ENCODE results near the gene AMOTL2.
A peak's percentile ranks its signal among the peaks of the same experiment; 100 is the strongest.

The AMOTL2 gene

GRCh38 chr3:134377896-134378295, 3.6 kb upstream of the AMOTL2 start:
- H3K9me3 ChIP-seq (replicated peaks; ENCODE audit: low read length) = no peaks in the 10 kb centered on the region
- peaks cover 9% of the 10 kb centered on the region for H3K4me1 ChIP-seq (ENCODE audit: control insufficient read depth, insufficient read depth, low read length)
- peaks cover 2% of the 10 kb centered on the region for H3K27me3 ChIP-seq (ENCODE audit: control insufficient read depth, insufficient read depth, low read length)
- H3K4me2 ChIP-seq (ENCODE audit: low read length) = no peak overlapping the region
- no peak overlapping the region for H3K4me3 ChIP-seq (ENCODE audit: low read length)
- H3K36me3 ChIP-seq (ENCODE audit: insufficient read depth, low read length) = peaks cover 11% of the 10 kb centered on the region
- no peak overlapping the region for H3K9ac ChIP-seq (ENCODE audit: low read depth, low read length)

DNA sequence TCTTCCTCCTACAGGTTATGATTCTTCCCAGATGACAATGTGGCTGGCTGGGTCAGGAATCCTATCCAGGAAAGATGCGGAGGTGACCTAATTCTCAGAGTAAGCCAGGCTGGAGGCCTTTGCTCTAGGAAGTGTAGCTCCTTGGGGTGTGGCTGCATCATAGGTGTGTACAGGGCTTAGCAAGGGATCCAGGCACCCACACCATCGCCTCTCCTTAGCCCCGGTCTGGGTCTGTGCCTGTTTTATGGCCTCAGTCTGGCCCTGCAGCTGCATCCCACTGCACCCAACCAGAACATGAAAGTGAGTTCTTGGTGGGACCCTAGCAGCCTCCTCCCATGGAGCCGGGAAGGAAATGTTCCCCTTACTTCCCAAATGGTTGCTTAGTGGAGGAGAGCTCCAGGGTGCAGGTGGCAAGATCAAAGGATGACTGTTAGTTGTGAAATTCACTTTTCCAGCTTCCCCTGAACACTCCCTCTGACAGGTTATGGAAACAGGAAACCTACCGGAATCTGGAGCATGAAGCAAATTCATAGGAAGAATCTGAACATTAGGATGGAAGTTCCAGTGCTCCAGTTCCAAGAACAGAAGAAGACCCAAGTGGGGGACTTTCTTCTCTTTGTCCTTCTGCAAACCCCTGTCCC, 2.7 kb upstream of the AMOTL2 start:
- Histone ChIP-seq H3K9me3 (replicated peaks; ENCODE audit: low read length) (no peaks in the 10 kb centered on the region), H3K9ac (ENCODE audit: low read depth, low read length) (no peak overlapping the region), H3K36me3 (ENCODE audit: insufficient read depth, low read length) (peaks cover 20% of the 10 kb centered on the region), H3K4me2 (ENCODE audit: low read length) (no peak overlapping the region), H3K27me3 (ENCODE audit: control insufficient read depth, insufficient read depth, low read length) (peaks cover 2% of the 10 kb centered on the region), H3K4me3 (ENCODE audit: low read length) (no peak overlapping the region), H3K4me1 (ENCODE audit: control insufficient read depth, insufficient read depth, low read length) (peaks cover 16% of the 10 kb centered on the region)

DNA sequence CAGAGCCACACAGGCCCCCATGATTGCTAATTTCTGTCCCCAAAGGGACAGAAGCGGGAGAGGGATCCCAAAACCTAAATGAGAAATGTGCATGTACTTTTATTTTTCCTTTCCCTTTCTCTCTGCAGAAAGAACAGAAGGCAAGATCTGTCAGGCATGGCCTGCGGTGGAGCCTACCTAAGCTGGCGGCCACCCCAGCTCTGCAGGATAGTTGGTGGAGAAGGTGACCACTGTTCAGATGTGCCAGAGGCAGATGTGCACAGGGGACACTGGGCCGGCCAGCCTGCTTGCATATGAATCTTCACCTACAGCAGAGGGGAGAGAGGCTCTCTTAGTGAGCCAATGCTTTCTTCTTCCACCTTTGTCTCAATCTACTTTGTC, 2.1 kb upstream of the AMOTL2 start:
- Histone ChIP-seq H3K36me3 (ENCODE audit: insufficient read depth, low read length) (peaks cover 25% of the 10 kb centered on the region), H3K27me3 (ENCODE audit: control insufficient read depth, insufficient read depth, low read length) (no peaks in the 10 kb centered on the region), H3K9me3 (replicated peaks; ENCODE audit: low read length) (no peaks in the 10 kb centered on the region), H3K4me3 (ENCODE audit: low read length) (no peak overlapping the region), H3K4me1 (ENCODE audit: control insufficient read depth, insufficient read depth, low read length) (peaks cover 21% of the 10 kb centered on the region), H3K9ac (ENCODE audit: low read depth, low read length) (no peak overlapping the region), H3K4me2 (ENCODE audit: low read length) (no peak overlapping the region)

DNA sequence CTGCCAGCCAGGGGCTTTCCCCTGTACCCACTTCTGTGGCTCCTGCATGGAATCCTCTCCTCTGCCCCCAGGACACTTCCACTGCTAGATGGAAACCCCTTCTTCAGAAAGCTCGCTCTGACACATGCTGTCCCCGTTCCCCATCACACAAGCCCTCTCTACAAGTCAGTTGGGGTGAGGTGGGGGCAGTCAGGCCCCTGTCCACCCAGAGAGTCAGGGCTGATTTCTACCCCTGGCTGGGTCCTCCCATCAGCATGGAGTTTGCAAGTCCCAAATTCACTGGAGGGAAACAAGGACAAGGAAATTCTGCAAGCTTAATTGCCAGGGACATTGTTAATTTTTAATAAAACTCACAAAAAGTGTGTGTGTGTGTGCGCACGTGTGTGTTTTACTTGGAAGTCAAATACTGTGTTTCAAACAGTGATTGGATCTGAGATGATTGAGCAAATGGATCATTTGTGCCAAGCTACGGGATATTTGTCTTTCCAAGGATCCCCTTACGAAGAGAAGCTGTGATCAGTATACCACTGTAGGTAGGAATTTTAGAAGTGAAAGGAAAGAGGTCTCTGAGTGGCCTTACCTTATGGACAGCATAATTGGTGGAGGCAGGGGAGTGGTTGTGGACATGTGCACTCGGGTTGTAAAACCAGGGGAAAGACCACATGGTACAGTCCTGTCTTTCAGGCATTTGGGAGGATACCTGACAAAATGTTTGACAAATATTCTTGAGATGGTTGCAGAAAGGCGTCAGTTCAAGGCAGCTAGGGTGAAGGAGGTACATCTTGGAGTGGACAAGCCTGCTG, 1.5 kb upstream of the AMOTL2 start:
- Histone ChIP-seq H3K4me1 (ENCODE audit: control insufficient read depth, insufficient read depth, low read length) (peaks cover 27% of the 10 kb centered on the region), H3K9ac (ENCODE audit: low read depth, low read length) (no peak overlapping the region), H3K4me3 (ENCODE audit: low read length) (no peak overlapping the region), H3K9me3 (replicated peaks; ENCODE audit: low read length) (no peaks in the 10 kb centered on the region), H3K36me3 (ENCODE audit: insufficient read depth, low read length) (peaks cover 31% of the 10 kb centered on the region), H3K27me3 (ENCODE audit: control insufficient read depth, insufficient read depth, low read length) (no peaks in the 10 kb centered on the region), H3K4me2 (ENCODE audit: low read length) (no peak overlapping the region)

GRCh38 chr3:134374791-134375581, 739 bp upstream of the AMOTL2 start:
- Histone ChIP-seq H3K9me3 (replicated peaks; ENCODE audit: low read length) (no peaks in the 10 kb centered on the region), H3K4me1 (ENCODE audit: control insufficient read depth, insufficient read depth, low read length) (peaks cover 35% of the 10 kb centered on the region), H3K36me3 (ENCODE audit: insufficient read depth, low read length) (peaks cover 39% of the 10 kb centered on the region), H3K4me3 (ENCODE audit: low read length) (peak overlapping the region; percentile 100), H3K4me2 (ENCODE audit: low read length) (peak overlapping the region; percentile 98), H3K9ac (ENCODE audit: low read depth, low read length) (peak overlapping the region; percentile 100), H3K27me3 (ENCODE audit: control insufficient read depth, insufficient read depth, low read length) (no peaks in the 10 kb centered on the region)

GRCh38 chr3:134373271-134374104, 759 bp downstream of the AMOTL2 start:
- no peaks in the 10 kb centered on the region for H3K27me3 ChIP-seq (ENCODE audit: control insufficient read depth, insufficient read depth, low read length)
- H3K36me3 ChIP-seq (ENCODE audit: insufficient read depth, low read length) = peaks cover 54% of the 10 kb centered on the region
- peak overlapping the region; percentile 100 for H3K9ac ChIP-seq (ENCODE audit: low read depth, low read length)
- peaks cover 50% of the 10 kb centered on the region for H3K4me1 ChIP-seq (ENCODE audit: control insufficient read depth, insufficient read depth, low read length)
- peak overlapping the region; percentile 98 for H3K4me2 ChIP-seq (ENCODE audit: low read length)
- H3K9me3 ChIP-seq (replicated peaks; ENCODE audit: low read length) = no peaks in the 10 kb centered on the region
- peak overlapping the region; percentile 100 for H3K4me3 ChIP-seq (ENCODE audit: low read length)

GRCh38 chr3:134372396-134373270, 1.6 kb downstream of the AMOTL2 start:
- no peaks in the 10 kb centered on the region for H3K27me3 ChIP-seq (ENCODE audit: control insufficient read depth, insufficient read depth, low read length)
- peaks cover 63% of the 10 kb centered on the region for H3K36me3 ChIP-seq (ENCODE audit: insufficient read depth, low read length)
- peak overlapping the region; percentile 98 for H3K4me2 ChIP-seq (ENCODE audit: low read length)
- H3K9ac ChIP-seq (ENCODE audit: low read depth, low read length) = peak overlapping the region; percentile 100
- peak overlapping the region; percentile 100 for H3K4me3 ChIP-seq (ENCODE audit: low read length)
- H3K9me3 ChIP-seq (replicated peaks; ENCODE audit: low read length) = no peaks in the 10 kb centered on the region
- H3K4me1 ChIP-seq (ENCODE audit: control insufficient read depth, insufficient read depth, low read length) = peaks cover 59% of the 10 kb centered on the region

DNA sequence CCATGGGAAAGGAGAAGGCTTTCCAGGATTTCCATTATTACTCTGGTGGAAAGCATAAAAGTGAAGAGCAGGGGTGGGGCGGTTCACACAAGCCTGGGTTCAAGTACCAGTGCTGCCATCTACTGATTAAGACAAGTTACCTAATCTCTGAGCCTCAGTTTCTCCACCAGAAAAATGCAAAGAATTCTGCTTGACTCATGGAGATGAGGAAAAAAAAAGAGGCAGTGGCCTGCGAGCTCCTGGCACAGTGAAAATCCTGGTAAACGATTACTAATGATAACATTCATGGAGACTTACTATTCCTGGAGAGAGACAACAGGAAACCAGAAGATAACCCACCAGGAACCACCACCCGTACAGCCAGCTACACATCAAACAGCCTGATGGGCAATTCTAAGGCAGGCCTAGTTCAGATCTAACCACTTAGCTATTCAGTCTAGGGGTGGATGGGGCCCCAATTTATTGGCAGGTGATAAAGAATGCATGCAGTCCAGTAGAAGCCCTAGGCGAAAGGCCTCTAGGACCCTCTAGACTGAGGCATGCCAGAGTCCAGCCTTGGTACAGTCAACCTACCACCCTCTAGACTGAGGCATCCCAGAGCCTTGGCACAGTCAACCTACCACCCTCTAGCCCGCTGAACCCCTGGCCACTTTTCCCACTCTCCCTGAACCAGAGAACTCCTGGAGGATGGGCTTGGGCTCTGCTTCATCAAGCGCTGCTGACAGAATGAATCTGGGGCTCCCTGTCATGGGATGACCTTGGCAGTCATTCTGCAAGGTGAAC, 2.5 kb downstream of the AMOTL2 start:
- Histone ChIP-seq H3K36me3 (ENCODE audit: insufficient read depth, low read length) (peaks cover 72% of the 10 kb centered on the region), H3K4me2 (ENCODE audit: low read length) (peak overlapping the region; percentile 98), H3K4me3 (ENCODE audit: low read length) (peak overlapping the region; percentile 100), H3K9ac (ENCODE audit: low read depth, low read length) (peak overlapping the region; percentile 100), H3K27me3 (ENCODE audit: control insufficient read depth, insufficient read depth, low read length) (no peaks in the 10 kb centered on the region), H3K4me1 (ENCODE audit: control insufficient read depth, insufficient read depth, low read length) (peaks cover 68% of the 10 kb centered on the region), H3K9me3 (replicated peaks; ENCODE audit: low read length) (no peaks in the 10 kb centered on the region)

GRCh38 chr3:134370611-134371531, 3.4 kb downstream of the AMOTL2 start:
- Histone ChIP-seq H3K9me3 (replicated peaks; ENCODE audit: low read length) (no peaks in the 10 kb centered on the region), H3K4me3 (ENCODE audit: low read length) (peak overlapping the region; percentile 100), H3K4me2 (ENCODE audit: low read length) (peak overlapping the region; percentile 98), H3K4me1 (ENCODE audit: control insufficient read depth, insufficient read depth, low read length) (peaks cover 76% of the 10 kb centered on the region), H3K36me3 (ENCODE audit: insufficient read depth, low read length) (peaks cover 80% of the 10 kb centered on the region), H3K27me3 (ENCODE audit: control insufficient read depth, insufficient read depth, low read length) (no peaks in the 10 kb centered on the region), H3K9ac (ENCODE audit: low read depth, low read length) (peak overlapping the region; percentile 100)

Measured in skeletal muscle satellite cell (primary cell).